HG02840 (cell line): Measurements from ENCODE around the gene SLC22A5.

Experiments
- ATAC-seq: cut with Tn5 transposase; IDR thresholded peaks from one replicate; pipeline ENCODE4 v1.9.1; 2021; ENCODE audit warnings: mild to moderate bottlenecking, moderate library complexity, moderate number of reproducible peaks; ENCODE audit not compliant: unreplicated experiment, low FRiP score

The SLC22A5 gene

DNA sequence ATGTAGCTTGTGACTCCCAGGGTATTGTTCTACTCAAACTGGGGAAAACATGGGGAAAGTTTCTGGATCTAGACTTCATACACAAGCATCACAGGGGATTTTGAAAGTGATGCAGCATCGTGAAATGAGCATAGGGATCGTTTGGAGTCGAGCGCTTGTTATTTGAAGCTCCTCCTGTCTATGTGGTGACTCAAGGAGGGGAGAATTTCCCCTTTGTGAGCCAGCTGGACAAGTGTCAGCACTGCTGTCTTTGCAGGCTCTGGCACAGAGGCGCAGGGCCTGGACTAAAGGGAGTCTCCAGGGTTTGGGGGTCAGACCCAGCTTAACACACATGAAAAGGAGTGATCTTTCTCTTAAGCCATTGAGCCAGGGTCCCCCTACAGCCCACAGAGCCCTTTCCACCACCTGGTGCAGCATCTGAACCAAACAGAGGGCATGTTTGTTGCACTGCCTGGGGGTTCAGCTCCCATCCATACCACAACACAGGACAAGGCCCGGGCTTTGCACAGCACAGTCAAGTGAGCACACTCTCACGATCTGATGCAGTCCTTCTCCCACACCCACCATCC lies 70.1 kb downstream of the SLC22A5 start:
- no peak for ATAC-seq

- ATAC-seq = no peak
Observed at GRCh38 chr5:132444061-132444460, 74.6 kb downstream of the SLC22A5 start.
